Stimulated activated CD4-positive, alpha-beta T cell treated with anti-CD3 and anti-CD28 coated beads, Interleukin-1b, Interleukin-23, amount 100 ng/mL, for 24 hours (primary cell): ENCODE measurements around the gene TMEM255B.

Experiments used
- DNase-seq, 4 experiments: peaks; one replicate each; pipeline ENCODE4 v3.0.0-alpha.2; 2020; ENCODE audit warnings: low read depth in 4 of 4, low spot score in 1 of 4

The TMEM255B gene

GRCh38 chr13:113857531-113858195 lies 98.6 kb downstream of the TMEM255B start:
- DNase-seq = no peak

- no peak for DNase-seq
These were observed 100.5 kb downstream of the TMEM255B start for GRCh38 chr13:113859311-113860050.

DNA sequence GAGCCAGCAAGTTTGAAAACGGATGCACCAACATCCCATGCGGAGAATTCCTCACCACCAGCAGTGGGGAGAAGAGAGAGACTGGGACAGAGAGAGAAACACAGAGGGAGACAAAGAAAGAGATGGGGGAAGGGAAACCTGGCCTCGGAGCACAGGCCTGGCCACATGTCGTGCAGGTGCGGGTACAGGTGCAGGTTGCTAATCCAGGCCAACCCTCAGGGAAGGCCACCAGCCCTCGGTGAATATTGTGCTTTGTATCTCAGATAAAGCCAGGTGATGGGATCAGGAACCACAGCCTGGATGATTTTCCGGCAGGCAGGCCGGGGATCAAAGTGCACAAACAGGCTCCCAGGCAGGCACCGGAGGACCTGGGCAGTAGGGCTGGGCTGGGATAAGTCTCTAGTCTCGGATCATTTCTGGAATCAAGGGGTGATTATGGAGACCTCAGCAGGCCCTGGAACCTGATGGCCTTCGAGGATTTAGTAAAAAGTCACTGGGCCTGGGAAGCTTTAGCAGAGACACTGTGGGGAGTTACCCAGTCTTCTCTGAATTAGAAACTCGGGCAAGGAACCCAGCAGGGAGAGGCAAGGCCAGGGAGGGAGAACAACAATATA lies 101.1 kb downstream of the TMEM255B start:
- no peak for DNase-seq

DNA sequence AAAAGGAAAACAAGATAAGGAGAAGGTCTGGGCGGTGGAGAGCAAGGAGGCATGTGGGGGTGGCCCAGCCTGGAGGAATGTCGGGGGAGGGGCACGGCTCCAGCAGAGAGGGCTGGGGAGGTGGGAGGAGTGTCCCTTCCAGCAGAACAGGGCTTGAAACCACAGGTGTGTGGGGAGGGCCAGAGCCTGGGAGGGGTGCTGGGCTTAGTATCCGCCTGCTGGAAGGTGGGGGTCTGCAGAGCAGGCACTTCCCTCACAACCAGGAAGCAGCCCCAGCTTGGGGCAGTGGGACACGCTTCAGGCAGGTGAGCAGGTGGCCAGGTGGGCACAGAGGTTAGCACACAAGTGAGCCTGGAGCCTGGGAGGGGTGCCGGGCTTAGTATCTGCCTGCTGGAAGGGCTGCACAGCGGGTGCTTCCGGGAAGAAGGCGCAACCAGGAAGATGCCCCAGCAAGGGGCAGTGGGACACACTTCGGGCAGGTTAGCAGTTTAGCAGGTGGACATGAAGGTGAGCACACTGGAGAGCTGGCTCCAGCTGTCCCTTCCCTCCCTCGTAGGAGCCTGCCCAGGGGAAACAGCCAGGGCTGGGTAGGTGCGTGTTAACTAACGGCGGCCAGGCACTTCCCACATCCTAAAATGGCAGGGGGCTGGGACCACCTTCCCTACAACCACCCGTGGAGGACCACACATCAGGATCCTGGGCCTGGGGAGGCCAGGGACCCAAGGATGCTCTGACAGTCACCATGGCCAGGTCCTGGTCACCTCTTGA lies 101.8 kb downstream of the TMEM255B start:
- no peak for DNase-seq

DNA sequence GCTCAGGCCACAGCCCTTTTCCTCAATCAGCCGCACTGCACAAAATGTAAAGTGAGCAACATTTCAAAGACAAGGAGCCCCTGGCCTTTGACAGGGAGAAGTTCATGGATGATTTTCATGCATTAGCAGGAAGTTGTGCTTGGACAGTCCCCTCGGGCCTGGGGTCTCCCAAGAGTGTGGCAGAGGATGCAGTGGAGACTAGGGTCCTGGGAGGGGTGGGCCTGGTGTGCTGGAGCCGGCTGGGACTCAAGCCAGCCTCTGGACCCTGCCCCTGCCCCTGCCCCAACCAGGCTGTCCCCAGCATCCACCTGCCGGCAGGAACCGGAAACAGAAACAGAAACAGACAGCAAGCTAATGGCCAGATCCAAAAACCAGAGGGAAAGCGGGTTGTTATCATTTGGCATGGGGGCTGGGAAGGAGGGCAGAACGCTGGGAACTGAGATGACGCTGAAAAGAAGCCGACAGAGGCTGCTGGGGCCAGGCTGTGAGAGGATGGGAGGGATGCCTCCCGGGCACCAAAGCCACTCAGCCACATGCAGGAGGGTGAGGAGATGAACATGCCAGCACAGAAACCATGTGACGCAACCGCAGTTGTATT lies 102.5 kb downstream of the TMEM255B start:
- no peak for DNase-seq

DNA sequence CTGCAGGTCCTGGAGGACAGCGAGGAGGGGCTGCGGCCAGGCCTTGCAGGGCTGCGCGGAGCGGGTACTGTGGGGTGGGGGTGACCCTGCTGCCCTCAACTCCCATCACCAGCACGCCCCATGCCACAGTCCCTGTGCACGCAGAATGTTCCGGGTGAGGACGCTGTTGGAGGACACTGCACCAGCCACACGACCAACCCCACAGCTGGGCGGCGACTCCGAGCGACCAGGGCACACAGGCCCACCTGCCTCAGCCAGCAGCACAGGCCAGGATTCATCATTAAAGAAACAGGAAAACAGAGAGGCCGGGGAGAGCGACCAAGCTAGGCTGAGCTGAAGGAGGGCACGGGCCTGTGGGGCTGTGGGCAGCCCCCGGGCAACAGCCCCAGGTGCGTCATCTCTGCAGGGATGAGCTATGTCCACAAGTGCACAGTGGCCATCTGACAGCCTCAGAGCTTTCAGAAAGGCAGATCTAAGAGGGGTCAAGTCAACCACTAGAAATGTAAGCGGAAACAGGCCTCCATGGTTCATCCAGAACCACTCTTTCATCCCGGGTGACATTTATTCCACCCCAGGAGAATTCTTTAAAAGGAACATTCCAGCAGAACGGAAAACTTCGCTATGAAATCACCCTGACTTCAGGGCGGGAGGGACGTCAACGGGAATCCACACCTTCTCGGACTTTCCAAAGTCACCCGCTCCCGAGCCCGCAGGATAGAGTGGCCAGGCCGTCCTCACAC lies 103.3 kb downstream of the TMEM255B start:
- no peak for DNase-seq

DNA sequence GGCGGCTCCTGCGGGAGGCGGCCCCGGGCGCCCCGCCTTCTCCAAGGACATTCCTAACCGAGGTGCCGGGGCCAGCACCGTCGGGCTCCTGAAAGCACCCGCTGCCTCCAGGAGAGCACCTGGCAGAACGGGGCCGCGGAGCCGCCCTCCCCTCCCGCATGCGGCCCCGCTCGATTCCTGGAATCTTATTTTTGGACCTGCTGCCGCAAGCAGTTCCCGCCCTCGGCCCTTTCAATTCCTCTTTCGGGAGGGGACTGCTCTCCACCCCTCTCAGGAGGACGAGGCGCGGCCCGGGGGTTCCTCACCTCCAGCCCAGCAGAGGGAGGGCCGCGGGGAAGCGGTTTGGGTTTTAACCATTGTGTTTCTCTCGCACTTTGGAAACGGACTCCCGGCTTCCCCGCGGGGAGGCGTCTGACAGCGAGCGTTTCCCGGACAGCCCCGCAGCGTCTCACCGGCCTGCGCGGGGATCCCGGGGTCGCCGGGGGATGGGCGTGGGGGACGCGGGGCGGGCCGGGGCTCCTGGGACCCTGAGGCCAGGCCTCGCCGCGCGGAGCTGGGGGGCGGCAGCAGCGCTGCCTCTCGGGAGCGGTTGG lies 104.0 kb downstream of the TMEM255B start:
- no peak for DNase-seq

DNA sequence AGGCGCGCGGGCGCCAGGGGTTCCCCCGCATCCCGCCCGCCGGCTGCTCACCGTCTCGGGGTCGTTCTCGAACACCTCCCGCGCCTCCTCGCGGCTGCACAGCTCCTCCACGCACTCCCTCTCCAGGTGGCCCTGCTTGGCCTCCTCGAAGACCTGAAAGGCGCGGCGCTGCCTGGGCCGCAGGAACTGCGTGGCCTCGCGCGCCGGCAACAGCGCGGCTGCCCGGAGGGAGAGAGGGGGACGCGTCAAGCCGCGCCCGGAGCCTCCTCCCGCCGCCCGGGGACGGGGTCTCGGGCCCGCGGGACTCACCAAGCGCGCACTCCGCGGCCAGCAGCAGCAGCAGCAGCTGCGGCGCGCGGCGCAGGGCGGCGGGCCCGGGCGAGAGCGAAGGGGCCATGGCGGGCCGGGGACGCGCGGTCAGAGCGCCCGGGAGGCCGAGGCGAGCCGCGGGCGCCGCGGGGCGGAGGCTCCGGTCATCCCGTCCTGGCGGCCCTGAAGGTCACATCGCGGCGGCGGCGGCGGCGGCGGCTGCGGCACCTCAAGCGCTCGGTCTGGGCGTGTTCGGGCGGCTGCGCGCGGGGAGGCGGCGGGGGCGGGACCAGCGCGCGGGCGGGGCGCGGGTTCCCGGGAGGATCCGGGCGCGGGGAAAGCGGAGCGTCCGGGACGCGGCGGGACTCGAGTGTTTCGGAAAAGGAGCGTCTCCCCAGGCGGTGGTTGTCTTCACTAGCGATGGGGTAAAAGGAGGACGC lies 104.7 kb downstream of the TMEM255B start, which contains the start of gene GAS6:
TSS of gene GAS6 (minus strand) at position 553 of the 749 bp plus-strand sequence. CDS start at position 397, 156 bp downstream.
- no peak for DNase-seq

DNA sequence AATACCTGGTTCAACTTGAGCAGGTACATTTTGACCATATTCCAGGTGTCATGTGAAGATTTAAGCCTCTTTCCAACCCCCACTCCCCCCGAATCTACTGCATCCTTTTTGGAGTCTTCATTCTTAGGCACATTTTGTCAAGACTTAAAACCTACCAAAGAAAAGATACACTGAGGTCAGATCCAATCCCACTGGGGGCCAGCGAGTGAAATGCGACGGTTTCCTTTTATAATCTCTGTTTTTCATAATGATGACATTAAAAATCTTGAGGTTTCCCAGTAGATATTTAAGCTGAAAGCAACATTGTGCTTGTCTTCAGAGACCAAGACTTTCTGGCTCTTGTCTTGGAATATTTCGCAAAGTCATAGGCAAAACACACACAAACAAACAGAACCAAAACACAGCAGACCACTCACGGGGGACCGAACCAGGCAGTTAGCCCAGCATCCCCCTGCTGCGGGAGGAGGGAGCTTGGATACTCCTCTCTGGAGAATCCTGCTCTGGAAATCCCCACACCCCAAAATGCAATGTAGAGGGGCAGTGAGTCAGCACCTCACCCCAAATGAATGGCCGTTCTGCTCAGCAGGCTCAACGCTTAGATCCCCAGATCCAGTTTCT lies 105.4 kb downstream of the TMEM255B start:
- DNase-seq = no peak

- DNase-seq = no peak
These were observed 106.4 kb downstream of the TMEM255B start for GRCh38 chr13:113865427-113865826.
